Measurements from ENCODE around the gene DCST2. TPM values are rescaled to one million over a fixed set of nuclear protein-coding genes. Genes with fewer than 3 reads are reported as not detected.
A peak's percentile ranks its signal among the peaks of the same experiment; 100 is the strongest.

The DCST2 gene
- total and polyA plus RNA-seq, 9 of the 15 experiments (the other 6 are each of a cell fraction or from before 2014, with no cell fraction given): 0.09 to 0.49 (median 0.11) TPM; not detected in 3

GRCh38 chr1:155077758-155078445 lies 44.3 kb upstream of the DCST2 start (continued):
- TF ChIP-seq VEZF1 (CRISPR knock-in tag; IDR thresholded peaks at IDR 0.05) (no peak), SNAPC5 (CRISPR knock-in tag; IDR thresholded peaks at IDR 0.05) (no peak), XRCC5 (IDR thresholded peaks at IDR 0.05; ENCODE audit: low read depth, low read length) (no peak), EP400 (IDR thresholded peaks at IDR 0.05) (no peak), CHD7 (IDR thresholded peaks at IDR 0.05; ENCODE audit: low read depth, low read length) (no peak), FOXA3 (CRISPR knock-in tag; conservative IDR thresholded peaks at IDR 0.05 in 1 of 2, IDR thresholded peaks at IDR 0.05 in 1 of 2) (0 out of 4 replicates have a peak, but pooled peaks of 1 of the 2 experiments have one; percentile 8), ARHGAP35 (IDR thresholded peaks at IDR 0.05; ENCODE audit: partially characterized antibody) (no peak), TEAD2 (tag; IDR thresholded peaks at IDR 0.05) (no peak), FOXO4 (CRISPR knock-in tag; IDR thresholded peaks at IDR 0.05) (no peak), CHD2 (IDR thresholded peaks at IDR 0.05; ENCODE audit: low read depth, low read length) (no peak), CBFA2T2 (conservative IDR thresholded peaks at IDR 0.05) (no peak), HDAC8 (tag; IDR thresholded peaks at IDR 0.05) (no peak), SMAD3 (CRISPR knock-in tag; conservative IDR thresholded peaks at IDR 0.05) (no peak), ZNF146 (CRISPR knock-in tag; IDR thresholded peaks at IDR 0.05; ENCODE audit: unreplicated experiment) (no peak)

Measured in K562 (cell line).